Measurements from ENCODE around the gene UNC119B.

Gene UNC119B

GRCh38 chr12:120706029-120706428 is 4.2 kb upstream of the UNC119B start:
- Histone ChIP-seq H3K9me3 (ENCODE audit: control insufficient read depth, insufficient read depth, low read length) (no peaks in the 10 kb centered on the region), H3K4me1 (ENCODE audit: control insufficient read depth, insufficient read depth, low read length) (peaks cover 4% of the 10 kb centered on the region), H3K4me3 (ENCODE audit: low read depth, low read length) (no peak overlapping the region), H3K27me3 (ENCODE audit: control insufficient read depth, insufficient read depth, low read length) (no peaks in the 10 kb centered on the region), H3K36me3 (ENCODE audit: control insufficient read depth, insufficient read depth, low read length) (peaks cover 17% of the 10 kb centered on the region), H3K9ac (ENCODE audit: low read depth, low read length) (no peak overlapping the region)

- Histone ChIP-seq H3K4me3 (ENCODE audit: low read depth, low read length) (no peak overlapping the region), H3K9ac (ENCODE audit: low read depth, low read length) (no peak overlapping the region)
Measured at GRCh38 chr12:120708651-120709050, 1.6 kb upstream of the UNC119B start.

GRCh38 chr12:120710805-120711296 is 593 bp downstream of the UNC119B start:
- Histone ChIP-seq H3K36me3 (ENCODE audit: control insufficient read depth, insufficient read depth, low read length) (peaks cover 10% of the 10 kb centered on the region), H3K9me3 (ENCODE audit: control insufficient read depth, insufficient read depth, low read length) (no peaks in the 10 kb centered on the region), H3K4me1 (ENCODE audit: control insufficient read depth, insufficient read depth, low read length) (peaks cover 9% of the 10 kb centered on the region), H3K4me3 (ENCODE audit: low read depth, low read length) (peak overlapping the region; percentile 79), H3K9ac (ENCODE audit: low read depth, low read length) (peak overlapping the region; percentile 87), H3K27me3 (ENCODE audit: control insufficient read depth, insufficient read depth, low read length) (no peaks in the 10 kb centered on the region)

More at GRCh38 chr12:120708651-120709050, 1.6 kb upstream of the UNC119B start:
- Histone ChIP-seq H3K36me3 (ENCODE audit: control insufficient read depth, insufficient read depth, low read length) (peaks cover 3% of the 10 kb centered on the region), H3K9me3 (ENCODE audit: control insufficient read depth, insufficient read depth, low read length) (no peaks in the 10 kb centered on the region), H3K27me3 (ENCODE audit: control insufficient read depth, insufficient read depth, low read length) (no peaks in the 10 kb centered on the region), H3K4me1 (ENCODE audit: control insufficient read depth, insufficient read depth, low read length) (peaks cover 9% of the 10 kb centered on the region)

GRCh38 chr12:120711411-120711810 is 1.2 kb downstream of the UNC119B start:
- Histone ChIP-seq H3K4me1 (ENCODE audit: control insufficient read depth, insufficient read depth, low read length) (peaks cover 9% of the 10 kb centered on the region), H3K27me3 (ENCODE audit: control insufficient read depth, insufficient read depth, low read length) (no peaks in the 10 kb centered on the region), H3K9me3 (ENCODE audit: control insufficient read depth, insufficient read depth, low read length) (no peaks in the 10 kb centered on the region), H3K36me3 (ENCODE audit: control insufficient read depth, insufficient read depth, low read length) (peaks cover 12% of the 10 kb centered on the region), H3K4me3 (ENCODE audit: low read depth, low read length) (peak overlapping the region; percentile 79), H3K9ac (ENCODE audit: low read depth, low read length) (peak overlapping the region; percentile 87)

- no peak overlapping the region for H3K9ac ChIP-seq (ENCODE audit: low read depth, low read length)
- H3K36me3 ChIP-seq (ENCODE audit: control insufficient read depth, insufficient read depth, low read length): peaks cover 17% of the 10 kb centered on the region
- H3K27me3 ChIP-seq (ENCODE audit: control insufficient read depth, insufficient read depth, low read length): no peaks in the 10 kb centered on the region
- H3K4me1 ChIP-seq (ENCODE audit: control insufficient read depth, insufficient read depth, low read length): peaks cover 9% of the 10 kb centered on the region
- H3K4me3 ChIP-seq (ENCODE audit: low read depth, low read length): no peak overlapping the region
- no peaks in the 10 kb centered on the region for H3K9me3 ChIP-seq (ENCODE audit: control insufficient read depth, insufficient read depth, low read length)
Measured at GRCh38 chr12:120712610-120713009, 2.4 kb downstream of the UNC119B start.

- H3K9me3 ChIP-seq (ENCODE audit: control insufficient read depth, insufficient read depth, low read length): no peaks in the 10 kb centered on the region
- H3K27me3 ChIP-seq (ENCODE audit: control insufficient read depth, insufficient read depth, low read length): no peaks in the 10 kb centered on the region
- H3K9ac ChIP-seq (ENCODE audit: low read depth, low read length): no peak overlapping the region
- H3K4me3 ChIP-seq (ENCODE audit: low read depth, low read length): no peak overlapping the region
- H3K4me1 ChIP-seq (ENCODE audit: control insufficient read depth, insufficient read depth, low read length): peaks cover 9% of the 10 kb centered on the region
- H3K36me3 ChIP-seq (ENCODE audit: control insufficient read depth, insufficient read depth, low read length): peaks cover 23% of the 10 kb centered on the region
Measured at GRCh38 chr12:120713861-120714482, 3.7 kb downstream of the UNC119B start.

- Histone ChIP-seq H3K36me3 (ENCODE audit: control insufficient read depth, insufficient read depth, low read length) (peaks cover 41% of the 10 kb centered on the region), H3K9ac (ENCODE audit: low read depth, low read length) (no peak overlapping the region), H3K27me3 (ENCODE audit: control insufficient read depth, insufficient read depth, low read length) (no peaks in the 10 kb centered on the region), H3K4me3 (ENCODE audit: low read depth, low read length) (no peak overlapping the region), H3K4me1 (ENCODE audit: control insufficient read depth, insufficient read depth, low read length) (no peaks in the 10 kb centered on the region), H3K9me3 (ENCODE audit: control insufficient read depth, insufficient read depth, low read length) (no peaks in the 10 kb centered on the region)
Measured at GRCh38 chr12:120718055-120718454, 7.8 kb downstream of the UNC119B start.

GRCh38 chr12:120719072-120719471 is 8.8 kb downstream of the UNC119B start:
- H3K4me3 ChIP-seq (ENCODE audit: low read depth, low read length): no peak overlapping the region
- H3K9ac ChIP-seq (ENCODE audit: low read depth, low read length): no peak overlapping the region
- H3K36me3 ChIP-seq (ENCODE audit: control insufficient read depth, insufficient read depth, low read length): peaks cover 41% of the 10 kb centered on the region
- H3K27me3 ChIP-seq (ENCODE audit: control insufficient read depth, insufficient read depth, low read length): no peaks in the 10 kb centered on the region
- no peaks in the 10 kb centered on the region for H3K4me1 ChIP-seq (ENCODE audit: control insufficient read depth, insufficient read depth, low read length)
- no peaks in the 10 kb centered on the region for H3K9me3 ChIP-seq (ENCODE audit: control insufficient read depth, insufficient read depth, low read length)

GRCh38 chr12:120719496-120720233 is 9.4 kb downstream of the UNC119B start:
- H3K4me1 ChIP-seq (ENCODE audit: control insufficient read depth, insufficient read depth, low read length): no peaks in the 10 kb centered on the region
- H3K9me3 ChIP-seq (ENCODE audit: control insufficient read depth, insufficient read depth, low read length): no peaks in the 10 kb centered on the region
- no peak overlapping the region for H3K4me3 ChIP-seq (ENCODE audit: low read depth, low read length)
- H3K27me3 ChIP-seq (ENCODE audit: control insufficient read depth, insufficient read depth, low read length): no peaks in the 10 kb centered on the region
- H3K36me3 ChIP-seq (ENCODE audit: control insufficient read depth, insufficient read depth, low read length): peaks cover 41% of the 10 kb centered on the region
- H3K9ac ChIP-seq (ENCODE audit: low read depth, low read length): no peak overlapping the region

- H3K9ac ChIP-seq (ENCODE audit: low read depth, low read length): no peak overlapping the region
- H3K36me3 ChIP-seq (ENCODE audit: control insufficient read depth, insufficient read depth, low read length): peaks cover 35% of the 10 kb centered on the region
- H3K4me1 ChIP-seq (ENCODE audit: control insufficient read depth, insufficient read depth, low read length): peaks cover 5% of the 10 kb centered on the region
Measured at GRCh38 chr12:120720234-120720986, 10.2 kb downstream of the UNC119B start.

GRCh38 chr12:120720987-120721801 is 10.9 kb downstream of the UNC119B start:
- Histone ChIP-seq H3K36me3 (ENCODE audit: control insufficient read depth, insufficient read depth, low read length) (peaks cover 35% of the 10 kb centered on the region), H3K4me1 (ENCODE audit: control insufficient read depth, insufficient read depth, low read length) (peaks cover 5% of the 10 kb centered on the region), H3K27me3 (ENCODE audit: control insufficient read depth, insufficient read depth, low read length) (no peaks in the 10 kb centered on the region), H3K9me3 (ENCODE audit: control insufficient read depth, insufficient read depth, low read length) (no peaks in the 10 kb centered on the region), H3K4me3 (ENCODE audit: low read depth, low read length) (no peak overlapping the region), H3K9ac (ENCODE audit: low read depth, low read length) (no peak overlapping the region)

More at GRCh38 chr12:120720234-120720986, 10.2 kb downstream of the UNC119B start:
- Histone ChIP-seq H3K4me3 (ENCODE audit: low read depth, low read length) (no peak overlapping the region), H3K27me3 (ENCODE audit: control insufficient read depth, insufficient read depth, low read length) (no peaks in the 10 kb centered on the region), H3K9me3 (ENCODE audit: control insufficient read depth, insufficient read depth, low read length) (no peaks in the 10 kb centered on the region)
